GM23338 (cell line): ENCODE measurements around the gene TMEM178A. TPM values are rescaled to one million over a fixed set of nuclear protein-coding genes. Genes with fewer than 3 reads are reported as not detected.

Experiments used
- ATAC-seq: fragments of 200-7000 bp; cut with Tn5 transposase; 3 replicates; pipeline ENCODE4 v1.9.1; 2020
- DNase-seq: peaks from one replicate; pipeline ENCODE4 v3.0.0-alpha.2; 2015; ENCODE audit warnings: low spot score
- H2AFZ ChIP-seq: fragments of 200-600 bp; sonication (generic); 2 replicates; pipeline ENCODE4 v1.8.0; 2016; ENCODE audit warnings: antibody characterized with exemption, mild to moderate bottlenecking, moderate library complexity
- H3F3A ChIP-seq: fragments of 200-600 bp; sonication (generic); replicated peaks from 2 replicates; pipeline ENCODE4 v1.8.0; 2017; ENCODE audit warnings: antibody characterized with exemption, mixed run types, low read depth
- H3K27ac ChIP-seq: fragments of 200-600 bp; sonication (generic); 2 replicates; pipeline ENCODE4 v1.6.1; 2016; ENCODE audit warnings: low read depth
- H3K27me3 ChIP-seq: fragments of 200-600 bp; sonication (generic); 2 replicates; pipeline ENCODE4 v1.8.0; 2016; ENCODE audit warnings: mild to moderate bottlenecking, mixed run types, moderate library complexity; ENCODE audit not compliant: insufficient read depth
- H3K36me3 ChIP-seq: fragments of 200-600 bp; sonication (generic); 2 replicates; pipeline ENCODE4 v1.8.0; 2016; ENCODE audit warnings: mild to moderate bottlenecking; ENCODE audit not compliant: insufficient read depth
- H3K4me1 ChIP-seq: fragments of 200-600 bp; sonication (generic); 2 replicates; pipeline ENCODE4 v1.8.0; 2016; ENCODE audit warnings: mild to moderate bottlenecking, moderate library complexity; ENCODE audit not compliant: insufficient read depth
- H3K4me2 ChIP-seq: fragments of 200-600 bp; sonication (generic); 2 replicates; pipeline ENCODE4 v1.7.1; 2017; ENCODE audit warnings: mixed run types
- H3K4me3 ChIP-seq: fragments of 200-600 bp; sonication (generic); 2 replicates; pipeline ENCODE4 v1.6.1; 2016; ENCODE audit warnings: mixed run types
- H3K79me2 ChIP-seq: fragments of 200-600 bp; sonication (generic); replicated peaks from 2 replicates; pipeline ENCODE4 v1.8.0; 2017; ENCODE audit warnings: mild to moderate bottlenecking; ENCODE audit not compliant: insufficient read depth
- H3K9me2 ChIP-seq: fragments of 200-600 bp; sonication (generic); 2 replicates; pipeline ENCODE4 v1.8.0; 2017; ENCODE audit not compliant: insufficient read depth
- H4K20me1 ChIP-seq: fragments of 200-600 bp; sonication (generic); replicated peaks from 2 replicates; pipeline ENCODE4 v1.8.0; 2017; ENCODE audit warnings: mild to moderate bottlenecking; ENCODE audit not compliant: insufficient read depth
- H3K27ac Mint-ChIP-seq: 2 replicates; pipeline ENCODE4 v1.8.0; 2020; ENCODE audit warnings: inconsistent platforms, mild to moderate bottlenecking, moderate library complexity, mixed read lengths
- H3K27me3 Mint-ChIP-seq: 3 replicates; pipeline ENCODE4 v1.8.0; 2022; ENCODE audit warnings: low read depth, mild to moderate bottlenecking, moderate library complexity, mixed read lengths, inconsistent platforms; ENCODE audit not compliant: insufficient read depth, poor library complexity
- H3K36me3 Mint-ChIP-seq: 3 replicates; pipeline ENCODE4 v1.8.0; 2021; ENCODE audit warnings: low read depth, mild to moderate bottlenecking, inconsistent platforms, moderate library complexity, mixed read lengths
- H3K4me1 Mint-ChIP-seq: 3 replicates; pipeline ENCODE4 v1.8.0; 2020; ENCODE audit warnings: mild to moderate bottlenecking, inconsistent platforms, mixed read lengths
- H3K4me3 Mint-ChIP-seq: 3 replicates; pipeline ENCODE4 v1.8.0; 2021; ENCODE audit warnings: moderate library complexity, mild to moderate bottlenecking, inconsistent platforms, mixed read lengths
- H3K9me3 Mint-ChIP-seq: 3 replicates; pipeline ENCODE4 v1.8.0; 2020; ENCODE audit warnings: moderate library complexity, mild to moderate bottlenecking, inconsistent platforms, mixed read lengths
- EZH2 ChIP-seq: fragments of 200-600 bp; sonication (generic); IDR thresholded peaks from one replicate; pipeline ENCODE4 v1.8.0; 2017; ENCODE audit warnings: antibody characterized with exemption, mild to moderate bottlenecking, low read depth; ENCODE audit not compliant: unreplicated experiment
- EZH2phosphoT487 ChIP-seq: fragments of 200-600 bp; sonication (generic); IDR thresholded peaks from one replicate; pipeline ENCODE4 v1.8.1; 2018; ENCODE audit warnings: antibody characterized with exemption; ENCODE audit not compliant: unreplicated experiment
- NANOG ChIP-seq: IDR thresholded peaks from 2 replicates; pipeline ENCODE4 v1.6.1; 2016; ENCODE audit warnings: antibody characterized with exemption, borderline replicate concordance
- POLR2AphosphoS5 ChIP-seq: IDR thresholded peaks from 2 replicates; pipeline ENCODE4 v1.6.1; 2016; ENCODE audit warnings: antibody characterized with exemption, low read depth
- REST ChIP-seq: IDR thresholded peaks from one replicate; pipeline ENCODE4 v1.6.1; 2018; ENCODE audit warnings: antibody characterized with exemption; ENCODE audit not compliant: unreplicated experiment
- ZNF462 ChIP-seq: fragments of 250-450 bp; sonication (Bioruptor Pico); IDR thresholded peaks from 2 replicates; pipeline ENCODE4 v1.5.0; 2020; ENCODE audit warnings: mild to moderate bottlenecking, moderate library complexity
- polyA plus RNA-seq: library from polyadenylated mRNA; unstranded; fragments of >200 nt; fragmentation: Nextera tagmentation; extraction: Ambion mirVana; gene quantifications from 2 replicates; pipeline ENCODE4 v1.2.1, GENCODE V29; 2016
- total RNA-seq: library from RNA; depleted of rRNA; stranded (reverse); fragments of >200 nt; shearing (Covaris generic); gene quantifications from 2 replicates; pipeline ENCODE4 v1.2.3, GENCODE V29; 2014

The TMEM178A gene
- total and polyA plus RNA-seq, 2 experiments from 2014 or later, result 10.3 to 12.3 TPM

- TF ChIP-seq ZNF462, result no peak
- no peak for TF ChIP-seq REST
- no peak for TF ChIP-seq POLR2AphosphoS5
- TF ChIP-seq EZH2phosphoT487, result no peak
- TF ChIP-seq EZH2, result no peak
- TF ChIP-seq NANOG, result no peak
Observed at GRCh38 chr2:39645826-39646225, 19.9 kb upstream of the TMEM178A start (continued).

- no peak overlapping the region for H3K27ac Mint-ChIP-seq
- Histone ChIP-seq H4K20me1 (no peaks in the 10 kb centered on the region; the same call in 1 of the 2 replicates), H3K27me3 (no peaks in the 10 kb centered on the region), H3K36me3 (no peaks in the 10 kb centered on the region), H3K79me2 (no peaks in the 10 kb centered on the region), H3K4me2 (no peak overlapping the region), H3K4me1 (peaks cover 20% of the 10 kb centered on the region), H3F3A (no peaks in the 10 kb centered on the region), H3K4me3 (no peak overlapping the region), H2AFZ (no peak overlapping the region), H3K9me2 (peaks cover 6% of the 10 kb centered on the region; the same call in 1 of the 2 replicates), H3K27ac (no peak overlapping the region)
- ATAC-seq (no peak), DNase-seq (no peak)
- H3K9me3 Mint-ChIP-seq, result no peaks in the 10 kb centered on the region; the same call in 2 of the 3 replicates
- peaks cover 7% of the 10 kb centered on the region for H3K27me3 Mint-ChIP-seq
- no peak overlapping the region for H3K4me3 Mint-ChIP-seq
- H3K4me1 Mint-ChIP-seq, result peaks cover 26% of the 10 kb centered on the region
- no peaks in the 10 kb centered on the region for H3K36me3 Mint-ChIP-seq
- TF ChIP-seq ZNF462 (no peak), NANOG (no peak), EZH2phosphoT487 (no peak)
Observed at GRCh38 chr2:39646267-39646666, 19.4 kb upstream of the TMEM178A start.
